HK-2 (cell line): ENCODE measurements around the gene STC2.

ENCODE experiments used
- DNase-seq: peaks from one replicate; pipeline ENCODE4 v3.0.0-alpha.2; 2018; ENCODE audit not compliant: unreplicated experiment

Gene STC2

GRCh38 chr5:173312821-173313220, 15.4 kb downstream of the STC2 start:
- DNase-seq, result no peak

GRCh38 chr5:173311818-173312585, 16.2 kb downstream of the STC2 start:
- DNase-seq, result no peak

- DNase-seq, result no peak
Measured at GRCh38 chr5:173310861-173311785, 17.1 kb downstream of the STC2 start.

GRCh38 chr5:173310218-173310769, 17.9 kb downstream of the STC2 start:
- no peak for DNase-seq

- no peak for DNase-seq
Measured at GRCh38 chr5:173309731-173310130, 18.5 kb downstream of the STC2 start.

GRCh38 chr5:173308226-173308625, 20.0 kb downstream of the STC2 start:
- no peak for DNase-seq

GRCh38 chr5:173307695-173308094, 20.5 kb downstream of the STC2 start:
- DNase-seq, result no peak

GRCh38 chr5:173306695-173307094, 21.5 kb downstream of the STC2 start:
- DNase-seq, result no peak

- DNase-seq, result no peak
Measured at GRCh38 chr5:173304591-173304988, 23.6 kb downstream of the STC2 start.

GRCh38 chr5:173303878-173304590, 24.2 kb downstream of the STC2 start:
- peak; percentile 49 for DNase-seq

- peak; percentile 59 for DNase-seq
Measured at GRCh38 chr5:173302546-173303155, 25.6 kb downstream of the STC2 start.

GRCh38 chr5:173301695-173302545, 26.3 kb downstream of the STC2 start:
- no peak for DNase-seq

GRCh38 chr5:173300389-173301047, 27.7 kb downstream of the STC2 start:
- no peak for DNase-seq

- no peak for DNase-seq
Measured at GRCh38 chr5:173299820-173300219, 28.4 kb downstream of the STC2 start.

GRCh38 chr5:173298213-173298926, 29.8 kb downstream of the STC2 start:
- no peak for DNase-seq

- DNase-seq, result no peak
Measured at GRCh38 chr5:173297813-173298212, 30.4 kb downstream of the STC2 start.

- no peak for DNase-seq
Measured at GRCh38 chr5:173296737-173297676, 31.2 kb downstream of the STC2 start.

- DNase-seq, result no peak
Measured at GRCh38 chr5:173295796-173296195, 32.4 kb downstream of the STC2 start.
